Melanocyte of skin (primary cell): ENCODE results near the gene NPHS1. TPM values are rescaled to one million over a fixed set of nuclear protein-coding genes. Genes with fewer than 3 reads are reported as not detected.

Experiments
- small RNA-seq, 2 donors: library from RNA; depleted of rRNA; stranded (forward); fragments of <200 nt; gene quantifications; one replicate each; pipeline ENCODE3, GENCODE V24; 2012
- total RNA-seq, 2 donors: library from RNA; depleted of rRNA; stranded (reverse); fragments of >200 nt; gene quantifications; 2 replicates each; pipeline ENCODE4 v1.2.3, GENCODE V29; 2012

The NPHS1 gene
- total RNA-seq: not detected

GRCh38 chr19:35852029-35852780, at the start of gene NPHS1:
Gene NPHS1, minus strand, starts transcription at chr19:35852504. Its CDS starts 667 bp downstream, at chr19:35851837.

GRCh38 chr19:35868172-35868822, 16.0 kb upstream of the NPHS1 start, which contains the start of gene APLP1:
Gene APLP1, plus strand, starts transcription at chr19:35868574. Its CDS starts 63 bp downstream, at chr19:35868637.

GRCh38 chr19:35856546-35857149, 4.3 kb upstream of the NPHS1 start, which contains the start of gene KIRREL2:
Gene KIRREL2, plus strand, starts transcription at chr19:35856911. Its CDS starts 209 bp downstream, at chr19:35857120.

GRCh38 chr19:35812220-35813042, 39.9 kb downstream of the NPHS1 start, which contains the start of gene PRODH2:
Gene PRODH2, minus strand, starts transcription at chr19:35812845. Its CDS starts 40 bp downstream, at chr19:35812805.

Small RNAs within 50 kb of the gene (small RNA-seq; reads per million reads assigned to genes)
- 0 reads per million in 2 donors for gene RN7SL402P

Other genes starting within 250 kb of the NPHS1 start
- 10 to 100 TPM in 1 of 2 donors, 1 to 10 TPM in 1; 6.5 to 11.3 TPM for gene HAUS5, start 239.8 kb downstream of the NPHS1 start, total RNA-seq
- gene RBM42, start 223.5 kb downstream of the NPHS1 start, total RNA-seq: 10 to 100 TPM; 58.5 to 63.6 TPM
- gene ETV2, start 210.8 kb downstream of the NPHS1 start, total RNA-seq: under 1 TPM in 1 of 2 donors, not detected in 1; 0.33 TPM
- gene COX6B1, start 204.2 kb downstream of the NPHS1 start, total RNA-seq: 100 to 1,000 TPM; 272 to 275 TPM
- not detected for gene UPK1A, start 186.0 kb downstream of the NPHS1 start, total RNA-seq
- not detected for gene ZBTB32, start 147.9 kb downstream of the NPHS1 start, total RNA-seq
- gene KMT2B, start 134.5 kb downstream of the NPHS1 start, total RNA-seq: 1 to 10 TPM; 7.6 to 8.3 TPM
- gene IGFLR1, start 110.1 kb downstream of the NPHS1 start, total RNA-seq: 1 to 10 TPM in 1 of 2 donors, under 1 TPM in 1; 0.69 to 3.3 TPM
- gene U2AF1L4, start 107.1 kb downstream of the NPHS1 start, total RNA-seq: 1 to 10 TPM; 2.8 to 6.0 TPM
- 10 to 100 TPM; 14.8 to 19.3 TPM for gene PSENEN, start 106.9 kb downstream of the NPHS1 start, total RNA-seq
- 10 to 100 TPM; 11.0 to 13.1 TPM for gene LIN37, start 103.9 kb downstream of the NPHS1 start, total RNA-seq
- gene HSPB6, start 95.5 kb downstream of the NPHS1 start, total RNA-seq: 1 to 10 TPM in 1 of 2 donors, under 1 TPM in 1; 0.67 to 1.7 TPM
- 1 to 10 TPM; 5.5 to 9.0 TPM for gene PROSER3, start 94.3 kb downstream of the NPHS1 start, total RNA-seq
- 1 to 10 TPM; 1.3 to 7.9 TPM for gene ARHGAP33, start 76.9 kb downstream of the NPHS1 start, total RNA-seq
- not detected for gene PRODH2, start 39.7 kb downstream of the NPHS1 start, total RNA-seq
- gene KIRREL2, start 4.4 kb upstream of the NPHS1 start, total RNA-seq: under 1 TPM; 0.33 to 0.34 TPM
- gene APLP1, start 16.1 kb upstream of the NPHS1 start, total RNA-seq: 1 to 10 TPM in 1 of 2 donors, under 1 TPM in 1; under 0.01 to 2.1 TPM
- 10 to 100 TPM in 1 of 2 donors, 1 to 10 TPM in 1; 3.1 to 20.6 TPM for gene NFKBID, start 48.0 kb upstream of the NPHS1 start, total RNA-seq
- under 1 TPM in 1 of 2 donors, not detected in 1; 1.00 TPM for gene HCST, start 50.0 kb upstream of the NPHS1 start, total RNA-seq
- not detected for gene TYROBP, start 55.8 kb upstream of the NPHS1 start, total RNA-seq
- gene LRFN3, start 83.9 kb upstream of the NPHS1 start, total RNA-seq: 1 to 10 TPM; 5.2 to 5.7 TPM
- gene SDHAF1, start 142.7 kb upstream of the NPHS1 start, total RNA-seq: 10 to 100 TPM in 1 of 2 donors, 1 to 10 TPM in 1; 9.6 to 20.6 TPM
- gene SYNE4, start 156.3 kb upstream of the NPHS1 start, total RNA-seq: under 1 TPM in 1 of 2 donors, not detected in 1; under 0.01 TPM
- gene ALKBH6, start 161.7 kb upstream of the NPHS1 start, total RNA-seq: 10 to 100 TPM; 28.6 to 29.0 TPM
- gene CLIP3, start 180.4 kb upstream of the NPHS1 start, total RNA-seq: 1 to 10 TPM; 2.0 to 3.1 TPM
- gene THAP8, start 201.8 kb upstream of the NPHS1 start, total RNA-seq: 1 to 10 TPM; 2.7 to 4.1 TPM
- 10 to 100 TPM in 1 of 2 donors, 1 to 10 TPM in 1; 6.2 to 16.3 TPM for gene WDR62, start 202.4 kb upstream of the NPHS1 start, total RNA-seq